ENCODE measurements around the gene RPL6.
A peak's percentile ranks its signal among the peaks of the same experiment; 100 is the strongest.

Gene RPL6

DNA sequence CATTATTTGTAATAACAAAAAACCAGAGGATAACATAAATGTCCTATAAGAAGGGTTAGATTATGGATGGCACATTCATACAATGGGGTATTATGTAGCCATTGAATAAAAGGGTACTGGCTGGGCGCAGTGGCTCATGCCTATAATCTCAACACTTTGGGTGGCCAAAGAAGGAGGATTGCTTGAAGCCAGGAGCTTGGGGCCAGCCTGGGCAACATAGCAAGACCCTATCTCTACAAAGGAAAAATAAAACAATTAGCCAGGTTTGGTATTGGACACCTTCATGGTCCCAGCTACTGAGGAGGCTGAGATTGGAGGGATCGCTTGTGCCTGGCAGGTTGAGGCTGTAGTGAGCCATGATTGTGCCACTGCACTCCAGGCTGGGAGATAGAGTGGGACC is 24.1 kb upstream of the RPL6 start:
- Histone ChIP-seq H3K9ac (ENCODE audit: low read length) (no peak overlapping the region), H3K36me3 (ENCODE audit: insufficient read depth, low read length) (no peaks in the 10 kb centered on the region; the same call in 1 of the 2 replicates), H3K27me3 (ENCODE audit: insufficient read depth, low read length) (no peaks in the 10 kb centered on the region), H4K20me1 (ENCODE audit: insufficient read depth, low read length) (no peaks in the 10 kb centered on the region), H3K9me3 (ENCODE audit: low read length) (no peaks in the 10 kb centered on the region), H3K4me1 (ENCODE audit: insufficient read depth, low read length, severe bottlenecking) (peaks cover 15% of the 10 kb centered on the region), H3K27ac (ENCODE audit: low read depth, low read length, poor library complexity, severe bottlenecking) (no peak overlapping the region), H2AFZ (ENCODE audit: low read length) (no peak overlapping the region), H3K4me2 (ENCODE audit: low read length) (no peak overlapping the region), H3F3A (ENCODE audit: insufficient read depth, low read length) (no peaks in the 10 kb centered on the region), H3K9me2 (ENCODE audit: low read depth, low read length) (no peaks in the 10 kb centered on the region), H3K79me2 (ENCODE audit: insufficient read depth, low read length) (peaks cover 42% of the 10 kb centered on the region), H3K4me3 (ENCODE audit: low read depth, low read length, poor library complexity, severe bottlenecking) (no peak overlapping the region)
- TF ChIP-seq EZH2 (IDR thresholded peaks at IDR 0.05; ENCODE audit: borderline replicate concordance, low read length) (no peak), CTCF (IDR thresholded peaks at IDR 0.05; ENCODE audit: low read length) (no peak)

- Histone ChIP-seq H3K79me2 (ENCODE audit: insufficient read depth, low read length) (peaks cover 44% of the 10 kb centered on the region), H4K20me1 (ENCODE audit: insufficient read depth, low read length) (no peaks in the 10 kb centered on the region), H3K27ac (ENCODE audit: low read depth, low read length, poor library complexity, severe bottlenecking) (peak overlapping the region; percentile 44), H3K36me3 (ENCODE audit: insufficient read depth, low read length) (no peaks in the 10 kb centered on the region; the same call in none of the 2 replicates), H3F3A (ENCODE audit: insufficient read depth, low read length) (no peaks in the 10 kb centered on the region), H2AFZ (ENCODE audit: low read length) (no peak overlapping the region), H3K4me1 (ENCODE audit: insufficient read depth, low read length, severe bottlenecking) (peaks cover 15% of the 10 kb centered on the region), H3K9me3 (ENCODE audit: low read length) (no peaks in the 10 kb centered on the region), H3K27me3 (ENCODE audit: insufficient read depth, low read length) (no peaks in the 10 kb centered on the region), H3K9ac (ENCODE audit: low read length) (no peak overlapping the region), H3K9me2 (ENCODE audit: low read depth, low read length) (no peaks in the 10 kb centered on the region), H3K4me2 (ENCODE audit: low read length) (no peak overlapping the region), H3K4me3 (ENCODE audit: low read depth, low read length, poor library complexity, severe bottlenecking) (no peak overlapping the region)
- no peak for TF ChIP-seq CTCF (IDR thresholded peaks at IDR 0.05; ENCODE audit: low read length)
- no peak for TF ChIP-seq EZH2 (IDR thresholded peaks at IDR 0.05; ENCODE audit: borderline replicate concordance, low read length)
These were observed 22.6 kb upstream of the RPL6 start for GRCh38 chr12:112431965-112432364.

GRCh38 chr12:112430929-112431328 is 21.5 kb upstream of the RPL6 start:
- no peak overlapping the region for H2AFZ ChIP-seq (ENCODE audit: low read length)
- no peak overlapping the region for H3K9ac ChIP-seq (ENCODE audit: low read length)
- no peak for TF ChIP-seq EZH2 (IDR thresholded peaks at IDR 0.05; ENCODE audit: borderline replicate concordance, low read length)
- no peak for TF ChIP-seq CTCF (IDR thresholded peaks at IDR 0.05; ENCODE audit: low read length)
- H3K9me3 ChIP-seq (ENCODE audit: low read length): no peaks in the 10 kb centered on the region
- H3K4me2 ChIP-seq (ENCODE audit: low read length): no peak overlapping the region
- peaks cover 44% of the 10 kb centered on the region for H3K79me2 ChIP-seq (ENCODE audit: insufficient read depth, low read length)
- peaks cover 1% of the 10 kb centered on the region for H3K36me3 ChIP-seq (ENCODE audit: insufficient read depth, low read length)
- H3F3A ChIP-seq (ENCODE audit: insufficient read depth, low read length): no peaks in the 10 kb centered on the region
- H3K9me2 ChIP-seq (ENCODE audit: low read depth, low read length): no peaks in the 10 kb centered on the region
- no peaks in the 10 kb centered on the region for H3K27me3 ChIP-seq (ENCODE audit: insufficient read depth, low read length)
- H3K27ac ChIP-seq (ENCODE audit: low read depth, low read length, poor library complexity, severe bottlenecking): peak overlapping the region; percentile 44
- no peaks in the 10 kb centered on the region for H4K20me1 ChIP-seq (ENCODE audit: insufficient read depth, low read length)
- H3K4me1 ChIP-seq (ENCODE audit: insufficient read depth, low read length, severe bottlenecking): peaks cover 15% of the 10 kb centered on the region
- no peak overlapping the region for H3K4me3 ChIP-seq (ENCODE audit: low read depth, low read length, poor library complexity, severe bottlenecking)
